ENCODE measurements around the gene DCLK2.

The DCLK2 gene

DNA sequence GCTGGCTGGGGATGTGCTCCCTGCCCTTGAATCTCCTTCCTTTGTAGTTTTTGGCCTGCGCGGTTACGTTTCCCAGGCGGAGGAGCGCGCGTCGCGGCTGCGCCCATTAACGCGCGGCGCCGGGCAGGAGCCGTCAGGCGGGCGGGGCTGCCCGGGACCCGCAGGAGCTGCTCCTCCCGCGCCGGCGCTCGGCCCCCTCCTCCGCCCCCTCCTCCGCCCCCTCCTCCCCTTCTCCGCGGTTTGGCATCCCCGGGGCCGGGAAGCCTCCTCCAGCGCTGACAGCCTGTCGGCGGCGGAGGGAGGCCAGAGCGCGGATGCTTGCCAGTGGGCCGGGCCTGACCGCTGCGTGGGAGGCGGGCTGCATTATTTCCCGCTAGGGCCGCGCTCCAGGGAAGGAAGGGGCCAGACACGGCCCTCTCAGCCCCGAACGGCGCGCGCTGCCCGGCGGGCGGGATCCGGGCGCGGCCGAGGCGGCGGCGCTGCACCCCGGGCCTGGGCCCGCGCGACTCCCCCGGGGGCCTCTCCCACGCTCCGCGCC, at the start of gene DCLK2:
TSS of gene DCLK2 (plus strand) at position 405 of the 538 bp plus-strand sequence. CDS start 583 bp downstream, outside the sequence.
- DNase-seq = no peak

DNA sequence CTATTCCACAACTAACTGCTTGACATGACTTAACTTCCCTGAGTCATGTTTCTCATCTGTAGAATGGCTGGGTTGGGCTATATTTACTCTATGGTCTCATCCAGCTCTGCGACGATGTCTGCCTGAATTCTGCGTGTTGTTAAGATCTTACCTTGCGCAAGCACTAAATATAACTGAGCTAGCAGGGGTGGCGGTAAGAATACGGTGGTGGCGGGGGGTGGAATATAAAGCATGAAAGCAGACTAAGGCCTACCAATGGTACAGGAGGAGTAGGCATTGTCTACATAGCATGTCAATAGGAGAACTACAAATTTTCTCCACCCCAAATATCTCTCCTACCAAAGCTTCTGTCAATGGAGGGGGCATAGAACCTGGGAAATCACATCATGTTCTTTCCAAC, 45.7 kb upstream of the DCLK2 start:
- DNase-seq = no peak

DNA sequence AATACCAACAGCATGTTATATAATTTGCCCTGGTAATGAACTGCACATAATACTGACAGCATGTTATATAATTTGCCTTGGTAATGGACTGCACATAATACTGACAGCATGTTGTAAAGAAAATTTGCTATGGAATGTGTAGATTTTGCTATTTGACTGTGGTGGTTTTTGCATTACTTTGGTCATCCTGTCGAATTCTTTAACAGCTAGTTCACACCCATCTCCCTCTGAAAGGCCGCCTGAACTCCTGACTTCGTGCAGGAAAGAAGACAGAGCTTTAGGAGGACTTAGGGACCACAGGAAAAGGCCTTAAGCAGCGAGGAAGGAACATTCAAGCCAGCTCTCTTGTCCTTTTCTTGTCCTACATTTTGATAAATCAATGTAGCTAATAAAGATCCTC, 45.2 kb upstream of the DCLK2 start:
- DNase-seq = no peak

DNA sequence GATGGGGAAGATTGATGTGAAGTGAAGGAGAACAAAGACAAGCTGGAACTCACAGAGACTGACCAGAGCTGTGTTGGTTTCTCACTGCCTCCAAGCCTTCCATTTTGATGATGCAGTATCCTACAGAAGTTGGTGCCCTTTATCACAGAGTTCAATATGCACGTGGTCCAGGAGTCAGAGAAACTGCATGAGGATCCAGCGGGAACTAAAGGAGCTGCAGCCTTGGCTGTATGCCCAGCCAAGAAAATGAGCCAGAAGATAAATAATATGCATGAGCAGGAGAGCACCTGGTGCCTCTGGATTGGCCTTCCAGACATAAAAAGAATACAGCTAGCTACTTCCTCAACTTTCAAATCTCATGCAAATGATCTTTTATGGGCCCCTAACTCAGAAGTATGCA, 44.3 kb upstream of the DCLK2 start:
- DNase-seq = no peak

DNA sequence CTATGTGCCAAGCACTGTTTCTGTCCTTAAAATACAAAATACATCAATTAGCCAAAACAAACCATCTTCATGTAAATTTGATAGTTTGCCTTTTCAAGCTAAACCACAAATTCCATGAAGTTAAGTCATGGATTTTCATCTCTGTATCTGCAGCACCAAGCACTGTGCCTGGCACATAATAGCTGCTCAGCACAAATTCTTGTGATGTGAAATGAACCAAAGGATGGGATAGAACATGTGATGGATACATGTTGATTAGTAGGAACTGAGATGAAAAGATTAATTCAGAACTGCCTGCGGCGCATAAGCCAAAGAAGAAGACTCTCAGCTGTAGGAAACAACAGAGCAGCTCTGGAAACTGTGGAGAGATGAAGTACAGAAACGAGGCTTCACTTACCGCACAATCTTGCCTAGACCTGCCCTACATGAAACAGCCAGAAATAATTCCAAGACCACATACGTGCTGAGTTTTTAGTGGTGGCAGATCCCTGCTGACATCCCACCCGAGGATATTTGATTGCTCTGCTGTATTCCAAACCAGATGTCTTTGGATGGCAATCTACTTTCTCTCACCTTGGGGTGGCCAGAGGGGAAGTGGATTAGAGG, 40.9 kb upstream of the DCLK2 start:
- DNase-seq = no peak

DNA sequence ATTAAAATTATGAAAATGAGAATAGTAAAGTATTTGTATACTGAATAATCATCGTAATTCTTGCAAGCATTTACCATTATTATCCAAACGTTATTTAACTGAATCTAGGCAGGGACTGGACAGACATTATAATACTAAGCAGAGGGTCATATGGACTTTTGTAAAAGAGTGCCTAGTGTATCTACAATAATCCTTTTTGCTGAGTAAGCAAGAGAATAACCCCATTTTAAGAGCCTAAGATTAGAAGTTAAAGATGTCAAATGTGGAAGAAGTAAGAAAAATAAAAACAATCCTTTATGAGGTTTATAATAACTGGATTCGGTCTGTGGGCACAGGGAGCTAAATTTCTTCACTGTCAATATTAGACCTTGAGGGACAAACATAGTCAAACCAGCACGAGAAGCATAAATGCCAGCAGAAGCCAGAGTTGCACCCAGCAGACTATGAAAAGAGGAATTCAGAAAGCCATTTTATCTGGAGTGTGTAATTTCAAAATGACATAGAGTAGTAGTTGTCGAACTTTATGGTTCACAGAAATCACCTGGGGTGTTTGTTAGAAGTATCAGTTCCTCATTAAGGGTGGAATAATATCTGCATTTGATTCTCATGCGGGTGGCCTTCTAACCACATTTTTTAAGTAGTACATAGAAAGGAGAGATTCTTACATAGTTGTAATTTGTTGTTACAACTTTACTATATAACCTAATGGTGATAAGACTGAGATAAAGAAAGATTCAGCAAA, 39.7 kb upstream of the DCLK2 start:
- DNase-seq = no peak

DNA sequence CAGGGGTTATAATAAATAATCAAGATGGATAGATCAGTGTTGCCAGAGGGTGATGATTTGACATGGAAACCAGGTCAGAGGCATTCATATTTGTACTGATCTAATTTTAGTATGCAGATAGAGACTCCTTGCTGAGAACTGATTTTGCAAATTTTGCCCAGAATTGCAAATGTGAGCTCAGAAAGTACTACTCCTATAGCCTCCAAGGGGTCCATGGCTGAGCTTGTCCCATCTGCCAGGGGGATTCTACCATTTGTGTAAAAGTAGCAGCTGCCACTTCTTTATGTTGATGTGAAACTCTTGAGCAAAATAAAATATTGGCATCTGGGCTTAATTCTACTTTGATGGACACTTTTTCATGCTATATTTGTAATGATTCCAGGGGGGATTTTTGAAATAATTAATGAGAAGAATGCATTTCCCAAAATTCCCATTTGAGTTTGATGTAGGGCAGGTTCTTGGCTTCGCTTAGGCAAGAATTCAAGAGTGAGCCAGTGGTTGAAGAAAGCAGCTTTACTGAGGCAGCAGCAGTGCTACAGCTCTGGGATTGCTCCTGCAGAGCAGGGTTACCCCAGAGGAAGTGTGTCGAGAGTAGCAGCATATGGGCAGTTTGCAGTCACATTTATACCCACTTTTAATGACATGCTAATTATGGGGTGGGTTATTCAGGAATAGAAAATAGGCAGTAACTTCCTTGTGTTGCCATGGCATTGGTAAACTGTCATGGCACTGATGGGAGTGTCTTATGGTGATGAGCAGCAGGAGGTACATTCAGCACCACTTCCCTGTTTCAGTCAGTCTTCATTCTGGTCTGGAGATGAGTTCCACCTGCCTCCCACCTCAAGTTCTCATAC, 38.7 kb upstream of the DCLK2 start:
- DNase-seq = no peak

DNA sequence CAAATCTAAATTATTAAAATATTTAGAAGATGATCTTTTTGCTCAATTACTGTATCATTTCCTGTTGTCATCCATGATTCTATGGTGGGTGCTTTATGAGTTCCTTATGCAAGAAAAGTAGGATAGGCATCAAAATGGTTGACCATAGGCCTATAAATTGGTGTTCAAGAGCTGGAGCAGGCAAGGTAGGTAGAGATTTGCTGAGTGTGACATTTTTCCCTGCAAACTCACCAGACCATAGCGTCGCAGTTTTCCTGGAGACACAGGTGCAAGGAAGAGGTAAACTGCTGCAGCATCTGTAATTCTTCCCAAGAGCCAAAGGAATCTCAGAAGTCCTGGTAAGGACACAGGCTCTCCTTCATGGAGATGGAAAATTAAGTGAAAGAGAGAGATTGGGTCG, 33.7 kb upstream of the DCLK2 start:
- DNase-seq = no peak

DNA sequence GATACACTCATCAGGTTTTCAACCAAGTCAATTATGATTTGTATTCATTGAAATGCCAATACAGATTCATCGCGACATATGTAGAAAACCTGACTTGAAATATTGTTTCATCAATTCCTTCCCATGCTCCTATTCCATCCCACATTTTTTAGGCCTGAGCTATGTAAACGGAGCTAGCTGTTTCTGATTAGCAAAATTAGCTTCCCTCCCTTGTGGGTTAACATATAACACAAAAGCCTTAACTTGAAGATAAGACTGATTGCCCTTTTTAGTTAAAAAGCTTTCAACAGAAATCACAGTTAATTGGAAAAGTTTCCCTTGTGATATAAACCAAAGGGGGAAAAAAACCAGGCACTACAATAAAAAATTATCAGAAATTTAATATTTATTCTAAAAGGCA, 32.8 kb upstream of the DCLK2 start:
- DNase-seq = no peak

DNA sequence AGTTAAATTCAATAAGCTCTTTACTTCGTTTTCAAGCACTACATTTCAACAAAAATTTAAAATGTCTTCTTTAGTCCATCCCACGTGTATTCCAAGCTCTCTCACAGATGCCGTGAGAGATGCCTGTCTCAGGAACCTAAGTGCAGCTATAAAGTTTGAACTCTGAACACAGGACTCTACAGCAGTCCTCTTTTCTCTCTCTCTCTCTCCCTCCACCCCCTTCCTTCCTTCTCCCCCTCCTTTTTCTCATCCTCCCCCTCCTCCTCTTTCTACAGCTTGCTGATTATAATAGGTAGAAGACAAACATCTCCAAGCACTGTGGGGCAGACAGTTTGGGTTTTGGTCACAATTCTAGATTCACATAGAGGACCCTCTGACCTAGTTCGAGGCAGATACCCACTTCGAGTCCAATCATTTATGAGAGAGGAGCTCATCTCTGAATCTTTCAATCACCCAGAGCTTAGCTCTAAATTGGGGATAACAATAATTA, 31.5 kb upstream of the DCLK2 start:
- DNase-seq = no peak

DNA sequence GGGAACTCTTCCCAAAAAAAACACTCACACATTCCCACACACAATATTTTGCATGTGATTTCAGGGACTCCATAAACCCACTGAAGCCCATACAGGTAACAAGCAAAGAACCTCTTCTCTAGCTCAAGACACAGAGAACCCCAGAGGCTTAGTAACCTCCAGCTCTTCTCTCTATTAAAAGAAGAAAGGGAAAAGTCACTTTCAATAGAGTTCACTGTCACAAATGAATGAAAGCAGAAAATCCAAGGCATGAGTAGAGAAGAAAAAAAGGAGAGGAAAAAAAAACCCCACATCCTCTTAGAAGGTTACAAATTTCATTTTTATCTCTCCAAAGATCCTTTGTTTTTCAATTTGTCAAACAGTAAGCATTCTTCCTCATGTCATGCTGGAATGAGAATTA, 30.7 kb upstream of the DCLK2 start:
- no peak for DNase-seq

DNA sequence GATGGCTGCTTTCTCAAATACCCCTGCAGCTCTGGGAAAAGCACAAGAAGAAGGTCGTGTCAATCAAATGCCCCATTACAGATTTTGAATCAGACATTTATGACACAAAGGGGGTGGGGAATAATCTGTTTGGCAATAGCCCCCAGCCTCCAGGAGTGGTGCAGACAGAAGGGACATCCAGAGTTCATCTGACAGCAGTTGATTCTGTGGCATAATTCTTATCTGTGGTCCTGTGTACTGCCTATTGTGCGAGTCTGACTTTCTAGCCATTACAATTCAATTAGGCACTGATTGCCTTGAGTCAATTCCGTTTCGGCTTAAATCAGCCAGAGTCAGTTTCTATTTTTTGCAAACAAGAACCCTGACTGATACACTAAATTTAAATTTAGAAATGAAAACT, 28.6 kb upstream of the DCLK2 start:
- no peak for DNase-seq

DNA sequence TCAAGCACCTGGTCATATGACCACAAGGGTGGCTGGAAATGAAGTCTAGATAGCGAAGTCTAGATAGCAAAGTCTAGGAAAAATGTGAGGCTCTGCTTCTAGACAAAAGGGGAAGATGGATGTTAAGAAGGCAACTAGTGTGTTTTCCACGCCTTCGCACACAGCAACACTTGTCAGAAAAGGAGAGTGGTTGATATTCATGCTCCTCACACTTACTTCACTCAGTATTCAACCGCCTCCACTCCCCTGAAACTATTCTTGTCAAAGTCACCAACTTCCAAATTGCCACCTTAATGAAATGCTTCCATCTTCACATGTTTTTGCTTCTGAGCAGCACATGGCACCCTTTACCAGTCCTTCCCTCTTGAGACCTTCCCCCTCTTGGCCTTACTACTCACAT, 27.7 kb upstream of the DCLK2 start:
- no peak for DNase-seq

DNA sequence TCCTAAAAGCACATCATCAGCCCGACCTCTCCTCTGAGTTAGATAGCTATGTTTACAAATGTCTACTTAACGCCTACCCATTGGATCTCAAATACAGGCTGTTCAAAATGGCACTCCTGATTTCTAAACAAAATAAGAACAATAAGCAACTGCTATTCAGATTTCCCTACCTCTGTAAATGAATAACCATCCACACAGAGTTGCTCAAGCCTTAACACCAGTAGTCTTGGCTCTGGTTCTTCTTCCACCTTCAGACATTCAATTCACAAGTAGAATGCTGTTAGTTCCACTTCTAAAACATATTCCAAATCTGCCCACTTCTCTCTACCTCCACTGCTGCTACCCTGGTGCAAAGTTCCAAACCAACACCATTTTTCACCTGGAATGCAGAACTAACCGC, 27.1 kb upstream of the DCLK2 start:
- no peak for DNase-seq

DNA sequence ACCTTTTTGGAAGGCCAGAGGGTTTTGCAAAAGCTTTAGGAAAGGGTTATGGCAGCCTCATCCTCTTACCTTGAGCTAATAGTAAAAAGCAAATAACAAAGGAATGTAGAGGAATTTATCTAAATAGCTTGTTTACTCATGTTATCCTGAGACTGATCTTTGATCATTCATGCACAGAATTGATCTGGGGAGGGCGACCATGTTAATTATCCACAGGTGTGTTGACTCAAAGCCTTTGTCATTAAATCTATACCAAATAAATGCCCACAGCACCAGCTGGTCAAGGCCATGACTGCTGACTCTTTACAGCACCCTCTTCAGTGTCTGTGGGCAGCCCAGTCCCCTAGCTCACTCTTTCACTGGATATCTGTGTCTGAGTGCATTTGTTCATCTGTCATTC, 22.8 kb upstream of the DCLK2 start:
- no peak for DNase-seq

DNA sequence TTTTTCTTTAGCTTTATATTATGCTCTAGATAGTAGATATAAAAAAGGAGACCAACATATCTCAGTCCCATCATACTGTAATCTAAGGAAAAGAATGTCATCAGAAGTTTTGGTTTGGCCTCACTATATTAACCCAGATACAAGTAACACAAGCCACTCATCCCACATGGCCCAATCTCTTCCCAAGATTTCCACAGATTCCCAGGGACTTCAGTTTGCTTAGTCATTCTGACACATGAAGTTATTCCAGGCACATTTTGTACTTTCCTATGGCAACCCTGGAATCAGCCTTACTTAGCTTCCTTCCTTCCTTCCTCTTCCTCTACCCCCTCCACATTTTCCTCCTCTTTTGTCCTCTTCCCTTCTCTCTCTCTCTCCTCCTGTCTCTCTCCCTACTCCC, 21.7 kb upstream of the DCLK2 start:
- DNase-seq = no peak

DNA sequence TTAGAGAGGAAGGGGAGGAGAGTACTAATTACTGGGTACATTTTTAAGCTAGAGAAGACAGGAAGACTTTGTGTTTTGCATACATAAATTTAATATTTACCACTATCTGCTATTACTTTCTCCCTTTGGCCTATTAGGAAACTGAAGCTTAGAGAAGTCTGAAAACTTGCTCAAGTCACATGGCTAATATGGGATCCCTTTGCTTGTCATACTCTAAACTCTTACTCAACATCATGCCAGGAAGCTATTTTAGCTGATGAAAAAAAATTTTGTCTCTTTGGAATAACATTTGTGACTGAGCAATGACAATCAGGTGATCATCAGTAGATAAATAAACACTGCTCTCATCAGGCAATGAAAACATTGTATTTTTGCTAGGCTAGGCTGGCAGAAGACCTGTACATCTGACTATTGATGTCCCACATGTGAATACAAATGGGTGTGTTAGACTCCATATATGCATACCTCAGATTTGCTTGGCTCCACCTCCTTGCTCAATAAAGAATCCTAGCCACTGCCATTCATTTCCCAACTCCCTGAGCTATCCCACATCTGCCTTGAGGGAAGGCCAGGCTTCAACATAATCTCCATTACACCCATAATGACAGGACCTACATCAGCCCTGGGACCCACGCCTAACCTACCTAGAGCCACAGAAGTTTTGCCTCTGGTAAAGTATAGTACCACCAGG, 17.0 kb upstream of the DCLK2 start:
- DNase-seq = no peak

DNA sequence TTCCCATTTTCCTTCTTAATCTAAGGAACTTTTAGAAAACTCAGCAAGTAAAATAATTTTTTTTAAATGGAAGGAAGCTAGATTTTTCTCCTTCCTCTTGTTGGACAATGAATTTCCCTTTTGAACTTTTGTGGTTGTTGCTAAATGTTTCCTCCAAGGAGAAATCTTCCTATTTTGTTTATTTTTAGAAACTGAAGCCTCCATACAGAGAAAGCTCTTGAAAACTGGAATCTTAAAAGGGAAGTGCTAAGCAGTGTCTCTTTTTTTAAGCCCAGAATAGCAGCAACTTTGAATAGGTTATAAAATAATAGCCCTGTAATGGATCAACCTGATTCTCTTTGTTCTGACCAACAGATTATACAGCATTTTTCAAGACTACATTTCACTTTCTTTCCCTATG, 15.1 kb upstream of the DCLK2 start:
- DNase-seq = no peak

DNA sequence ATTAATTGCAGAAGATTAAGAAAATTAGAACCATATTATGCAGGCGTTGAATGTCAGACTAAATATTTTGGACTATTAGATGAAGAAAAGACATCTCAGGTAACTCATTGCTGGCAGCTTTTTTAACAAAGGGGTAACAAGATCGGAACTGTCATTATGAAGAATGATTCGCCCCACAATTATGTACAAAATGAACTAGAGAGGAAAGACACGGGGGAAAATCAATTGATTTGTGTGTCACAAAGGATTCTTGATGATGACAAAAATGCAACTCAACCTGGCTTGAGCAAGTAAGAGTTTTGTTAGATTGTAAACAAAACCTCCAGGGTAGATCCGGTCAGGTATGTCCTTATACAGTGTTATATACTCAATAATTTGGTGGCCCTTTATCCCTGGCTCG, 12.5 kb upstream of the DCLK2 start:
- DNase-seq = no peak

DNA sequence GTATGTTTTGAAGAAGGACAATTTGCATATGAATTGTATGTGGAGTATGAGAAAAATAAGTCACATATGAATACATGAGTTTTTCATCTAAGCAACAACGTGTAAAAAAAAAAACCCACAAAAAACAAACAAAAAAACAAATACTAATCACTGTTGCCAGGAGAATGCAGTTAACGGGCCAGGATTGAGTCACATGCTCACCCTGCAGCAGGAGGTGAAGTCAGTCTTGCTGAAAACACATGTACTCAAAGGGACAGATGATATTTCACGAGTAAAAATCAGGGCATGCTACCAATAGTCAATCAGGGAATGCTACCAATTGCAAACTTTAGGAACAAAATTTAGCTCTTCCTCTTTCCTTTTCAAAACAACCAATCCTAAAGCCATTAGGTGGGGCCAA, 10.4 kb upstream of the DCLK2 start:
- DNase-seq = no peak

DNA sequence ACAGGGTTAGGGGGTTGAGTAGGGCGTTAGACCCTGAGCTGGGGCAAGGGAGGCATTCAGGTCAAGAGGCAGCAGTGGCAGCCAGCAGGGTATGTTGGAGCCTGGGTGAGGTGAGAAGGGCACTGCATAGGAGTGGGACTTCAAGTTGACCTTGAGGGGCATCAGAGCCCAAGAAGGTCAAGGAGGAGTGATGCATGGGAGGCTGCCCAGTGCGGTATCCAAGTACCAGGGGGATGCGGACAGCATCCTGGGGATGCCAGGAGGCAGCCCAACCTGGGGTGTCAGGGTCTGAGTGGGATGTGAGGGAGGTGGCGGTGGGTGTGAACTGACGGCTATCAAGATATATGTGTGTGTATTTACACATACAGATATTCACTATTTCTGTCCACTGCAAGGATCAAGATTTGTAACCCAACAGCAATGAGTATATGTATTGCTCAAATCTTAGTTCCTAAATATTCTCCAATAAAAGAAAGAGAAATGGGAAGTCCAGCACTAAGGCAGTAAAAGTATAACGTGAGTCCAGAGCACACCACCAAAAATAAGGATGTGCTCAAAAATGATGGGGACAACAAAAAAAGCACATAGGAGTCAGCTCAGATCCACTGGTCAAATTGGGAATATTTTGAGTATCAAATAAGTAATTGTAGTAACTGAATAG, 9.8 kb upstream of the DCLK2 start:
- no peak for DNase-seq

DNA sequence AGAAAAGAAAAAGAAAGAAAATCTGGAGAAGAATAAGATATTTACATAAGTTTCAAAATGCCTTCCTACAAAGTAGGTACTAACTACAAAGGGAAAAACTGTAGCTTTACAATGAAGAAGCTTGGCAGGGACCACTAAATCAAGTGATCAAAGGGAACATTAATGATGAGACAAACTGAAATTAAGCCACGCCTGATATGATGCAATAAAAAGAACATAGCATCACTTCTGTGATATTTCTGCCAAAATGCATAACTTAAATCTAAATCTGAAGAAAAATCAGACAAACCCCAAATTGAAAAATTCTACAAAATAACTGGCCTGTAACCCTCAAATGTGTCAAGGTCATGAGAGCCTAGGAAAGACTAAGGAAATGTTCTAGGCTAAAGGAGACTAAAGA, 8.9 kb upstream of the DCLK2 start:
- no peak for DNase-seq
